Endodermal cell (in vitro differentiated cells): ENCODE data around the gene DNAJC22. TPM values are rescaled to one million over a fixed set of nuclear protein-coding genes. Genes with fewer than 3 reads are reported as not detected.
"Not testable (repeated sequence)": the region's sequence is repeated elsewhere in the genome, so short reads cannot be mapped to it uniquely, and the experiment has no call there.

Source experiments
- DNase-seq: peaks from one replicate; pipeline ENCODE4 v3.0.0-alpha.2; 2017
- H3K27ac ChIP-seq: 2 replicates; pipeline ENCODE4 v1.5.1; 2013; ENCODE audit warnings: mild to moderate bottlenecking, low read depth, low read length, moderate library complexity
- H3K27me3 ChIP-seq: 2 replicates; pipeline ENCODE4 v1.6.1; 2013; ENCODE audit warnings: mild to moderate bottlenecking, low read length, moderate library complexity; ENCODE audit not compliant: insufficient read depth, control insufficient read depth, poor library complexity, severe bottlenecking
- H3K36me3 ChIP-seq: 2 replicates; pipeline ENCODE4 v1.7.0; 2013; ENCODE audit warnings: mild to moderate bottlenecking, low read length, moderate library complexity; ENCODE audit not compliant: control insufficient read depth, insufficient read depth
- H3K4me1 ChIP-seq: one replicate; pipeline ENCODE4 v1.7.0; 2013; ENCODE audit warnings: low read length; ENCODE audit not compliant: control insufficient read depth, insufficient read depth
- H3K4me3 ChIP-seq: 2 replicates; pipeline ENCODE4 v1.5.1; 2013; ENCODE audit warnings: mild to moderate bottlenecking, low read length, moderate library complexity
- H3K9ac ChIP-seq: 2 replicates; pipeline ENCODE4 v1.6.1; 2013; ENCODE audit warnings: mild to moderate bottlenecking, low read length, moderate library complexity; ENCODE audit not compliant: poor library complexity, severe bottlenecking; ENCODE audit errors: extremely low read depth
- H3K9me3 ChIP-seq: 2 replicates; pipeline ENCODE4 v1.6.1; 2013; ENCODE audit warnings: mild to moderate bottlenecking, low read length, moderate library complexity; ENCODE audit not compliant: control insufficient read depth
- H3K27ac Mint-ChIP-seq: 2 replicates; pipeline ENCODE4 v1.8.0; 2020; ENCODE audit warnings: mixed read lengths
- H3K27me3 Mint-ChIP-seq: 2 replicates; pipeline ENCODE4 v1.8.0; 2021; ENCODE audit warnings: mild to moderate bottlenecking, mixed read lengths; ENCODE audit not compliant: insufficient read depth
- H3K36me3 Mint-ChIP-seq: 2 replicates; pipeline ENCODE4 v1.8.0; 2020; ENCODE audit warnings: low read depth, mixed read lengths
- H3K4me1 Mint-ChIP-seq: 2 replicates; pipeline ENCODE4 v1.8.0; 2020; ENCODE audit warnings: mixed read lengths
- H3K4me3 Mint-ChIP-seq: 2 replicates; pipeline ENCODE4 v1.8.0; 2020; ENCODE audit warnings: mild to moderate bottlenecking, moderate library complexity, mixed read lengths
- H3K9me3 Mint-ChIP-seq: 2 replicates; pipeline ENCODE4 v1.8.0; 2020; ENCODE audit warnings: mild to moderate bottlenecking, mixed read lengths
- CTCF ChIP-seq: fragments of 200-600 bp; sonication (generic); conservative IDR thresholded peaks from 2 replicates; pipeline ENCODE4 v1.5.0; 2021; ENCODE audit warnings: antibody characterized with exemption, mild to moderate bottlenecking
- WGBS, 2 experiments: methylation state at CpG; one replicate each; pipeline versions ENCODE4 v1.1.5 to v1.1.7; 2013; ENCODE audit warnings: missing lambda C conversion rate in 2 of 2, mixed read lengths in 1 of 2; ENCODE audit not compliant: insufficient coverage in 1 of 2, insufficient read length in 1 of 2; 5-methylcytosine and 5-hydroxymethylcytosine counted together
- total RNA-seq, 2 donors: library from RNA; stranded (reverse); fragmentation: NEBNext Ultra II Directional in 1 of 2; extraction: Animal tissue kit (Norgen Biotek cat#: 25700) in 1 of 2; gene quantifications; 2 replicates in 1 of 2; 3 replicates in 1 of 2; pipeline ENCODE4 v1.2.1, GENCODE V29; 2021

DNAJC22 gene
- total RNA-seq, 2 donors from 2014 or later = 1.9 to 4.6 TPM

- DNase-seq = no peak
- Histone ChIP-seq H3K4me1 (no peaks in the 10 kb centered on the region), H3K36me3 (peaks cover 3% of the 10 kb centered on the region), H3K9ac (no peak overlapping the region), H3K4me3 (no peak overlapping the region), H3K27me3 (no peaks in the 10 kb centered on the region), H3K27ac (no peak overlapping the region), H3K9me3 (no peaks in the 10 kb centered on the region)
- H3K4me1 Mint-ChIP-seq = no peaks in the 10 kb centered on the region
- no peaks in the 10 kb centered on the region for H3K9me3 Mint-ChIP-seq
- no peak overlapping the region for H3K4me3 Mint-ChIP-seq
- H3K27me3 Mint-ChIP-seq = no peaks in the 10 kb centered on the region
- TF ChIP-seq CTCF = no peak
- H3K36me3 Mint-ChIP-seq = peaks cover 15% of the 10 kb centered on the region
- H3K27ac Mint-ChIP-seq = no peak overlapping the region
- WGBS, 2 experiments = 100% methylated on average over 1 of the region's 2 CpGs; no CpG with 5 or more reads in 1 of the 2 experiments
Observed at GRCh38 chr12:49377386-49377785, 30.7 kb downstream of the DNAJC22 start.

GRCh38 chr12:49380184-49380583 lies 33.5 kb downstream of the DNAJC22 start:
- H3K36me3 Mint-ChIP-seq = peaks cover 11% of the 10 kb centered on the region
- not testable (repeated sequence) for H3K27me3 Mint-ChIP-seq, H3K27ac Mint-ChIP-seq, H3K9me3 Mint-ChIP-seq, H3K27ac ChIP-seq, H3K4me1 ChIP-seq, H3K4me3 Mint-ChIP-seq, H3K4me3 ChIP-seq, H3K9me3 ChIP-seq, H3K9ac ChIP-seq, H3K36me3 ChIP-seq, H3K27me3 ChIP-seq, H3K4me1 Mint-ChIP-seq
- 96% methylated on average over 8 to 9 of the region's 9 CpGs for WGBS, 2 experiments
- DNase-seq = peak; percentile 23

- Histone ChIP-seq H3K27ac (no peak overlapping the region), H3K4me3 (no peak overlapping the region), H3K4me1 (no peaks in the 10 kb centered on the region), H3K36me3 (peaks cover 23% of the 10 kb centered on the region), H3K9me3 (peaks cover 2% of the 10 kb centered on the region), H3K27me3 (no peaks in the 10 kb centered on the region), H3K9ac (no peak overlapping the region)
- Mint-ChIP-seq H3K27ac (no peak overlapping the region), H3K4me1 (peaks cover 17% of the 10 kb centered on the region), H3K27me3 (no peaks in the 10 kb centered on the region), H3K4me3 (no peak overlapping the region), H3K36me3 (peaks cover 14% of the 10 kb centered on the region), H3K9me3 (no peaks in the 10 kb centered on the region)
- DNase-seq = peak; percentile 98
- TF ChIP-seq CTCF = peak; percentile 81
- WGBS, 2 experiments = 82 to 91% methylated on average over 17 to 18 of the region's 18 CpGs
Observed at GRCh38 chr12:49388682-49389386, 42.1 kb downstream of the DNAJC22 start.

- H3K4me3 Mint-ChIP-seq = no peak overlapping the region
- H3K9me3 Mint-ChIP-seq = peaks cover 3% of the 10 kb centered on the region
- peaks cover 17% of the 10 kb centered on the region for H3K4me1 Mint-ChIP-seq
- peaks cover 17% of the 10 kb centered on the region for H3K36me3 Mint-ChIP-seq
- no peak for TF ChIP-seq CTCF
- DNase-seq = no peak
- H3K27me3 Mint-ChIP-seq = no peaks in the 10 kb centered on the region
- H3K27ac ChIP-seq = no peak overlapping the region
- no peaks in the 10 kb centered on the region for H3K4me1 ChIP-seq
- no peak overlapping the region for H3K27ac Mint-ChIP-seq
- H3K4me3 ChIP-seq = no peak overlapping the region
- H3K36me3 ChIP-seq = peaks cover 24% of the 10 kb centered on the region
- WGBS, 2 experiments = 90 to 97% methylated on average over 13 of the region's 13 CpGs
- H3K9me3 ChIP-seq = peaks cover 7% of the 10 kb centered on the region
- no peak overlapping the region for H3K9ac ChIP-seq
- no peaks in the 10 kb centered on the region for H3K27me3 ChIP-seq
Observed at GRCh38 chr12:49389387-49389703, 42.7 kb downstream of the DNAJC22 start.
